HepG2 (cell line): ENCODE measurements around the gene FRMD1.

Experiments
- ZNF296 ChIP-seq: sonication (generic); formaldehyde crosslinking; conservative IDR thresholded peaks from 2 replicates; pipeline ENCODE4 v1.5.0; 2020; ENCODE audit warnings: mild to moderate bottlenecking, missing genetic modification reagents
- ZNF431 ChIP-seq: sonication (generic); formaldehyde crosslinking; IDR thresholded peaks from 2 replicates; pipeline ENCODE4 v1.9.0; 2022; ENCODE audit warnings: missing genetic modification reagents, low read depth, mild to moderate bottlenecking, borderline replicate concordance
- TF ChIP-seq, protein P1 (sequence below): sonication (generic); formaldehyde crosslinking; IDR thresholded peaks from 2 replicates; pipeline ENCODE4 v1.5.0; 2020; ENCODE audit warnings: mild to moderate bottlenecking, missing genetic modification reagents, moderate library complexity
- TF ChIP-seq, protein P2 (sequence below), 2 experiments: IDR thresholded peaks; 2 replicates each; pipeline ENCODE4 v1.6.1; 2011 to 2012; ENCODE audit warnings: low read length in 2 of 2, borderline replicate concordance in 1 of 2, low read depth in 1 of 2, mild to moderate bottlenecking in 1 of 2, moderate library complexity in 1 of 2

GRCh38 chr6:168102315-168102985, 23.4 kb upstream of the FRMD1 start:
- TF ChIP-seq, protein P1, sequence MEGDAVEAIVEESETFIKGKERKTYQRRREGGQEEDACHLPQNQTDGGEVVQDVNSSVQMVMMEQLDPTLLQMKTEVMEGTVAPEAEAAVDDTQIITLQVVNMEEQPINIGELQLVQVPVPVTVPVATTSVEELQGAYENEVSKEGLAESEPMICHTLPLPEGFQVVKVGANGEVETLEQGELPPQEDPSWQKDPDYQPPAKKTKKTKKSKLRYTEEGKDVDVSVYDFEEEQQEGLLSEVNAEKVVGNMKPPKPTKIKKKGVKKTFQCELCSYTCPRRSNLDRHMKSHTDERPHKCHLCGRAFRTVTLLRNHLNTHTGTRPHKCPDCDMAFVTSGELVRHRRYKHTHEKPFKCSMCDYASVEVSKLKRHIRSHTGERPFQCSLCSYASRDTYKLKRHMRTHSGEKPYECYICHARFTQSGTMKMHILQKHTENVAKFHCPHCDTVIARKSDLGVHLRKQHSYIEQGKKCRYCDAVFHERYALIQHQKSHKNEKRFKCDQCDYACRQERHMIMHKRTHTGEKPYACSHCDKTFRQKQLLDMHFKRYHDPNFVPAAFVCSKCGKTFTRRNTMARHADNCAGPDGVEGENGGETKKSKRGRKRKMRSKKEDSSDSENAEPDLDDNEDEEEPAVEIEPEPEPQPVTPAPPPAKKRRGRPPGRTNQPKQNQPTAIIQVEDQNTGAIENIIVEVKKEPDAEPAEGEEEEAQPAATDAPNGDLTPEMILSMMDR (CRISPR knock-in tag): no peak
- TF ChIP-seq ZNF296: no peak
- TF ChIP-seq, protein P2, sequence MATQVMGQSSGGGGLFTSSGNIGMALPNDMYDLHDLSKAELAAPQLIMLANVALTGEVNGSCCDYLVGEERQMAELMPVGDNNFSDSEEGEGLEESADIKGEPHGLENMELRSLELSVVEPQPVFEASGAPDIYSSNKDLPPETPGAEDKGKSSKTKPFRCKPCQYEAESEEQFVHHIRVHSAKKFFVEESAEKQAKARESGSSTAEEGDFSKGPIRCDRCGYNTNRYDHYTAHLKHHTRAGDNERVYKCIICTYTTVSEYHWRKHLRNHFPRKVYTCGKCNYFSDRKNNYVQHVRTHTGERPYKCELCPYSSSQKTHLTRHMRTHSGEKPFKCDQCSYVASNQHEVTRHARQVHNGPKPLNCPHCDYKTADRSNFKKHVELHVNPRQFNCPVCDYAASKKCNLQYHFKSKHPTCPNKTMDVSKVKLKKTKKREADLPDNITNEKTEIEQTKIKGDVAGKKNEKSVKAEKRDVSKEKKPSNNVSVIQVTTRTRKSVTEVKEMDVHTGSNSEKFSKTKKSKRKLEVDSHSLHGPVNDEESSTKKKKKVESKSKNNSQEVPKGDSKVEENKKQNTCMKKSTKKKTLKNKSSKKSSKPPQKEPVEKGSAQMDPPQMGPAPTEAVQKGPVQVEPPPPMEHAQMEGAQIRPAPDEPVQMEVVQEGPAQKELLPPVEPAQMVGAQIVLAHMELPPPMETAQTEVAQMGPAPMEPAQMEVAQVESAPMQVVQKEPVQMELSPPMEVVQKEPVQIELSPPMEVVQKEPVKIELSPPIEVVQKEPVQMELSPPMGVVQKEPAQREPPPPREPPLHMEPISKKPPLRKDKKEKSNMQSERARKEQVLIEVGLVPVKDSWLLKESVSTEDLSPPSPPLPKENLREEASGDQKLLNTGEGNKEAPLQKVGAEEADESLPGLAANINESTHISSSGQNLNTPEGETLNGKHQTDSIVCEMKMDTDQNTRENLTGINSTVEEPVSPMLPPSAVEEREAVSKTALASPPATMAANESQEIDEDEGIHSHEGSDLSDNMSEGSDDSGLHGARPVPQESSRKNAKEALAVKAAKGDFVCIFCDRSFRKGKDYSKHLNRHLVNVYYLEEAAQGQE (IDR thresholded peaks at IDR 0.05; ENCODE audit: borderline replicate concordance in 1 of 2, low read depth in 1 of 2, low read length in 2 of 2): no peak
- no peak for TF ChIP-seq ZNF431 (CRISPR knock-in tag)
